CD4-positive, alpha-beta T cell treated with Interleukin-6 for 4 hours (primary cell): Measurements from ENCODE around the gene CAMK1G.
A peak's percentile ranks its signal among the peaks of the same experiment; 100 is the strongest.

Experiments
- DNase-seq: peaks from one replicate; pipeline ENCODE4 v3.0.0-alpha.2; 2020; ENCODE audit warnings: mixed read lengths

Gene CAMK1G

GRCh38 chr1:209601809-209602657 lies 18.5 kb downstream of the CAMK1G start:
- DNase-seq: peak; percentile 45

GRCh38 chr1:209603877-209604276 lies 20.4 kb downstream of the CAMK1G start:
- no peak for DNase-seq

GRCh38 chr1:209607102-209607794 lies 23.7 kb downstream of the CAMK1G start:
- no peak for DNase-seq

GRCh38 chr1:209607795-209608178 lies 24.3 kb downstream of the CAMK1G start:
- no peak for DNase-seq

- no peak for DNase-seq
Measured at GRCh38 chr1:209609041-209609790, 25.7 kb downstream of the CAMK1G start.

- DNase-seq: no peak
Measured at GRCh38 chr1:209609791-209610630, 26.5 kb downstream of the CAMK1G start.

GRCh38 chr1:209610631-209610905 lies 27.1 kb downstream of the CAMK1G start:
- DNase-seq: no peak

- no peak for DNase-seq
Measured at GRCh38 chr1:209611771-209612570, 28.5 kb downstream of the CAMK1G start.

- DNase-seq: no peak
Measured at GRCh38 chr1:209612646-209613399, 29.3 kb downstream of the CAMK1G start.

GRCh38 chr1:209613400-209614150 lies 30.1 kb downstream of the CAMK1G start:
- no peak for DNase-seq

- no peak for DNase-seq
Measured at GRCh38 chr1:209614151-209614420, 30.6 kb downstream of the CAMK1G start.

GRCh38 chr1:209614906-209615305 lies 31.4 kb downstream of the CAMK1G start:
- no peak for DNase-seq

- DNase-seq: no peak
Measured at GRCh38 chr1:209616366-209617046, 33.0 kb downstream of the CAMK1G start.

- no peak for DNase-seq
Measured at GRCh38 chr1:209617047-209617673, 33.6 kb downstream of the CAMK1G start.

- DNase-seq: no peak
Measured at GRCh38 chr1:209617755-209618154, 34.2 kb downstream of the CAMK1G start.

GRCh38 chr1:209618291-209618690 lies 34.8 kb downstream of the CAMK1G start:
- no peak for DNase-seq

GRCh38 chr1:209618756-209619420 lies 35.4 kb downstream of the CAMK1G start:
- DNase-seq: peak; percentile 35

- no peak for DNase-seq
Measured at GRCh38 chr1:209619696-209620486, 36.4 kb downstream of the CAMK1G start.
